PC-9 (cell line): ENCODE measurements around the gene ACTR3. TPM values are rescaled to one million over a fixed set of nuclear protein-coding genes. Genes with fewer than 3 reads are reported as not detected.

ENCODE experiments used
- BruUV-seq: library from RNA; stranded (reverse); fragments of 400-500 nt; replicated peaks from 2 replicates; lab custom pipeline; 2021; lab: Mats Ljungman, UMichigan
- CTCF ChIA-PET: fragments of 300-600 bp; sonication (Branson Sonifier 250); formaldehyde crosslinking; loops from one replicate; lab custom pipeline; 2022; ENCODE audit warnings: antibody characterized with exemption; lab: Charles Lee
- POLR2A ChIA-PET: fragments of 300-600 bp; sonication (Branson Sonifier 250); formaldehyde crosslinking; loops from one replicate; lab custom pipeline; 2022; ENCODE audit warnings: antibody characterized with exemption; ENCODE audit not compliant: unreplicated experiment; lab: Charles Lee
- DNase-seq, 2 experiments: peaks; one replicate each; pipeline versions ENCODE4 v3.0.0 to v3.0.0-alpha.2; 2015 to 2022; ENCODE audit warnings: mixed read lengths in 1 of 2
- H2AFZ ChIP-seq: fragments of 200-600 bp; sonication (generic); 2 replicates; pipeline ENCODE4 v1.8.1; 2017; ENCODE audit warnings: antibody characterized with exemption
- H3F3A ChIP-seq: fragments of 200-600 bp; sonication (generic); 2 replicates; pipeline ENCODE4 v1.8.1; 2017; ENCODE audit warnings: antibody characterized with exemption, mild to moderate bottlenecking, low read depth; ENCODE audit not compliant: insufficient read depth
- H3K27ac ChIP-seq: fragments of 200-600 bp; sonication (generic); 2 replicates; pipeline ENCODE4 v1.6.1; 2016; ENCODE audit warnings: mixed run types
- H3K27me3 ChIP-seq: fragments of 200-600 bp; sonication (generic); 2 replicates; pipeline ENCODE4 v1.6.1; 2016; ENCODE audit warnings: low read depth, mixed run types; ENCODE audit not compliant: insufficient read depth
- H3K36me3 ChIP-seq: fragments of 200-600 bp; sonication (generic); 2 replicates; pipeline ENCODE4 v1.6.1; 2016; ENCODE audit warnings: low read depth, mixed run types
- H3K4me1 ChIP-seq: fragments of 200-600 bp; sonication (generic); replicated peaks from 2 replicates; pipeline ENCODE4 v1.6.1; 2016; ENCODE audit warnings: mixed run types; ENCODE audit not compliant: insufficient read depth
- H3K4me2 ChIP-seq: fragments of 200-600 bp; sonication (generic); 2 replicates; pipeline ENCODE4 v1.6.1; 2017; ENCODE audit warnings: mixed run types
- H3K4me3 ChIP-seq: fragments of 200-600 bp; sonication (generic); 2 replicates; pipeline ENCODE4 v1.6.1; 2016; ENCODE audit warnings: mixed run types
- H3K79me2 ChIP-seq: fragments of 200-600 bp; sonication (generic); 2 replicates; pipeline ENCODE4 v1.6.1; 2017; ENCODE audit warnings: low read depth, mixed run types
- H3K9me2 ChIP-seq: fragments of 200-600 bp; sonication (generic); 2 replicates; pipeline ENCODE4 v1.8.1; 2017; ENCODE audit warnings: mild to moderate bottlenecking; ENCODE audit not compliant: insufficient read depth
- H3K9me3 ChIP-seq: fragments of 200-600 bp; sonication (generic); 2 replicates; pipeline ENCODE4 v1.8.1; 2016; ENCODE audit warnings: low read depth; ENCODE audit not compliant: insufficient read depth
- H4K20me1 ChIP-seq: fragments of 200-600 bp; sonication (generic); 2 replicates; pipeline ENCODE4 v1.8.1; 2017; ENCODE audit not compliant: insufficient read depth
- CTCF ChIP-seq: fragments of 200-600 bp; sonication (generic); conservative IDR thresholded peaks from 2 replicates; pipeline ENCODE4 v1.6.1; 2017; ENCODE audit warnings: mixed run types, antibody characterized with exemption, mild to moderate bottlenecking, moderate library complexity
- EZH2 ChIP-seq: fragments of 200-600 bp; sonication (generic); IDR thresholded peaks from 2 replicates; pipeline ENCODE4 v1.8.0; 2017; ENCODE audit warnings: antibody characterized with exemption, low read depth
- intact Hi-C: fragments of 100-400 bp; cut with micrococcal nuclease; formaldehyde crosslinking; loops from one replicate; pipeline ENCODE4 v1.10.0; 2022; ENCODE audit not compliant: unreplicated experiment
- total RNA-seq: library from RNA; stranded (reverse); gene quantifications from 2 replicates; pipeline ENCODE4 v1.2.3, GENCODE V29; 2021

The ACTR3 gene
- total RNA-seq, 1 experiment from 2014 or later, result 222 TPM

- intact Hi-C loops, result loop anchor here (5.0 kb wide), 1 partner anchor 574 kb away; no protein-coding TSS in a partner anchor
- CTCF ChIA-PET, result no interaction called here
- DNase-seq, result no peak
Observed at GRCh38 chr2:113978524-113979190, 88.8 kb downstream of the ACTR3 start.

GRCh38 chr2:113979191-113980128 is 89.6 kb downstream of the ACTR3 start:
- TF ChIP-seq EZH2, result no peak
- peak; percentile 60 for TF ChIP-seq CTCF
- Histone ChIP-seq H2AFZ (no peak overlapping the region), H3K27me3 (no peaks in the 10 kb centered on the region), H3K79me2 (no peaks in the 10 kb centered on the region), H3F3A (peaks cover 17% of the 10 kb centered on the region; the same call in 1 of the 2 replicates), H3K36me3 (no peaks in the 10 kb centered on the region), H3K27ac (0 out of 2 replicates have a peak overlapping the region, but pooled peaks have one; percentile 38), H4K20me1 (no peaks in the 10 kb centered on the region), H3K4me2 (peak overlapping the region; percentile 8; the same call in 1 of the 2 replicates), H3K4me3 (no peak overlapping the region), H3K4me1 (peaks cover 28% of the 10 kb centered on the region), H3K9me2 (no peaks in the 10 kb centered on the region), H3K9me3 (no peaks in the 10 kb centered on the region)
- BruUV-seq, result no TSS peak
- ChIA-PET POLR2A (no interaction called here), CTCF (no interaction called here)
- intact Hi-C loops, result loop anchor here (5.0 kb wide), 1 partner anchor 573 kb away; no protein-coding TSS in a partner anchor
- DNase-seq, result no peak

More at GRCh38 chr2:113978524-113979190, 88.8 kb downstream of the ACTR3 start:
- H3K9me2 ChIP-seq, result no peaks in the 10 kb centered on the region
- no TSS peak for BruUV-seq
- no peaks in the 10 kb centered on the region for H3K27me3 ChIP-seq
- POLR2A ChIA-PET, result interaction anchor here (0.5 kb wide), 1 partner anchor 194 kb away, joined by 6 read pairs; no protein-coding TSS in a partner anchor
- H2AFZ ChIP-seq, result no peak overlapping the region
- no peaks in the 10 kb centered on the region for H3K36me3 ChIP-seq
- peaks cover 17% of the 10 kb centered on the region; the same call in 1 of the 2 replicates for H3F3A ChIP-seq
- peaks cover 28% of the 10 kb centered on the region for H3K4me1 ChIP-seq
- H4K20me1 ChIP-seq, result no peaks in the 10 kb centered on the region
- no peaks in the 10 kb centered on the region for H3K9me3 ChIP-seq
- no peak for TF ChIP-seq EZH2
- TF ChIP-seq CTCF, result no peak
- H3K4me2 ChIP-seq, result peak overlapping the region; percentile 8
- H3K27ac ChIP-seq, result peak overlapping the region; percentile 38
- H3K79me2 ChIP-seq, result no peaks in the 10 kb centered on the region
- H3K4me3 ChIP-seq, result no peak overlapping the region

GRCh38 chr2:113980946-113981345 is 91.1 kb downstream of the ACTR3 start:
- H3K27ac ChIP-seq, result no peak overlapping the region
- H3F3A ChIP-seq, result peaks cover 17% of the 10 kb centered on the region; the same call in 1 of the 2 replicates
- no peaks in the 10 kb centered on the region for H3K36me3 ChIP-seq
- TF ChIP-seq EZH2, result no peak
- TF ChIP-seq CTCF, result no peak
- H3K9me2 ChIP-seq, result no peaks in the 10 kb centered on the region
- H2AFZ ChIP-seq, result no peak overlapping the region
- no TSS peak for BruUV-seq
- ChIA-PET POLR2A (no interaction called here), CTCF (no interaction called here)
- no peaks in the 10 kb centered on the region for H3K27me3 ChIP-seq
- no peaks in the 10 kb centered on the region for H3K9me3 ChIP-seq
- H3K4me3 ChIP-seq, result no peak overlapping the region
- H3K4me1 ChIP-seq, result peaks cover 28% of the 10 kb centered on the region
- intact Hi-C loops, result no loop called here
- H4K20me1 ChIP-seq, result no peaks in the 10 kb centered on the region
- DNase-seq, result no peak
- H3K4me2 ChIP-seq, result no peak overlapping the region
- H3K79me2 ChIP-seq, result no peaks in the 10 kb centered on the region
